GM21447 (cell line): ENCODE measurements around the gene HDAC9.
"Not testable (repeated sequence)": the region's sequence is repeated elsewhere in the genome, so short reads cannot be mapped to it uniquely, and the experiment has no call there.

Source experiments
- ATAC-seq: cut with Tn5 transposase; IDR thresholded peaks from one replicate; pipeline ENCODE4 v1.9.1; 2021; ENCODE audit not compliant: unreplicated experiment

Gene HDAC9

DNA sequence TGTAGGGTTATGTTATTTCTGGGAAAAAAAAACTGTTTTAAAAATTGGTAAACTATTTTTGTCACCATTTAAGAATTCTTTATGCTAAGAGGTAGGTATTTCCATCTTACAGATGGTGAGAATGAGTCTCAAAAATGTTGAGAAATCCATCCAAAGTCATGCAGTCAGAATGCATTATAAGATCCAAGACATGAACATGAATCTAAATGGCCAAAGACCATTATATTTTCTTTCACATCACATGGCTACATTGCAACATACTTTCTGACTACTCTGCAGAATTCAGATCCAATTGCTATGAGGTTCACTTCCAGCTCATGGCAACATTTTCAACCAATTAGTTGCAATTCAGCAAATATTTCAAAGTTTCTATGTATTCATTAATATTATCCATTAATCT, 440.7 kb downstream of the HDAC9 start:
- ATAC-seq: no peak

DNA sequence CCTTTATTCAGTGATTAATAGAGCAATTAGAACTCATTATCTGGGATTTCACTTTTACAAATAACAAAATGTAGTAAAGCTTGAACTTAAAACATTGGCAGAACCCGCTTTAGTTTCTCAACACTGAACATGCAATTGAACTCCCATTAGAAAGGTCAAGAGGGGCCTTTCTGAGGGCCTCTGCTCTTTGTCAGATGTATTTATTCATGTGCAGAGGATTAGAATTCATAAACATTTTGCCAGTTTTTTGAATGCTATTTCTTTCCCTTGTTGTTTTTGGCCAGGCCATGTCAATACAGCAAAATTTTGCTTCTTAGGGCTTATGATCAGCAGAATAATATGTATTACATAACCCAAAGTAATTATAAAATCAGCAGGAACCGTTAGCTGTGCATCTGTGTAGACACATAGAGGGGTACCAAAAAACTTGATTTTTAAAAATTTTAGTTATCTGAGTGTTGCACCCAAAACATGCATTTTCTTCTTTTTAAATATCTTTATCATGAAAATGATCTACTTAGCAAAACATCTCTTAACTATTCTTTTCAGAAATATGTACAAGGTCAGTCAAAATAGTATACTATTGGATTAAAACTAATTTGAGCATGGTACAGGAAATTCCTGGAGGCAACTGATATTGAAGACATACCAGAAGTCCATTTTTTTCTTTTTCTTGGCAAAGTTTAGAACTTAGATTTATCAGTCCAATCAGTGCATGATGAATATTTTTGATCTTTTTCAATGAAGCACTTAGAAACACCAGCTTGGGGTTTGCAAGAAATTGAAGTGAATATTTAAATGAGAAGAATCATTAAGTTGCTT, 444.4 kb downstream of the HDAC9 start:
- ATAC-seq: no peak

DNA sequence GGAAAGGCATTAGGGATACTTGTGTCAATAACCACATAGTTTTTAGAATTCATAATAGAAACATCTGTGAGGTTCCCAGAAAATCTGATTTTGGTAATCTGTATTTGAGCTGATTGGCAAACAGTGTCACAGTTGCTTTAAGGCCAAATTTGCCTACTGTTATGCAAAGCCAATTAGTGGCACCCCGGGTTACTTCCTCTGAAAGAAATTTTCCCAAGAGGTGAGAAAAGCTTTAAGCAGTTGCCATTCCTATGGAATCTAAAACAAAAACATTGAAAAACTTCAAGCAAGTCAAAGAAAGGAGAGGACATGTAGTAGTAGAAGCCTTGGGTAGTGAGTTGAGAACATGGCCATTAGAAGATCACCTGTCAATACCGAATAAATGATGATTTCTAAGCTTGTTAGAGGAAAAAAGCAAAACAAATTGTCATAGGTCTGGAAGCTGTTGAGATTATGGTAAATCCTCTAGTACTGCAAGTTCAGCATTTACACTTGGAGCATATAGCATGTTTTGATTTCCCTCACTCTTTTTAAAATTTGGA, 445.1 kb downstream of the HDAC9 start:
- no peak for ATAC-seq

DNA sequence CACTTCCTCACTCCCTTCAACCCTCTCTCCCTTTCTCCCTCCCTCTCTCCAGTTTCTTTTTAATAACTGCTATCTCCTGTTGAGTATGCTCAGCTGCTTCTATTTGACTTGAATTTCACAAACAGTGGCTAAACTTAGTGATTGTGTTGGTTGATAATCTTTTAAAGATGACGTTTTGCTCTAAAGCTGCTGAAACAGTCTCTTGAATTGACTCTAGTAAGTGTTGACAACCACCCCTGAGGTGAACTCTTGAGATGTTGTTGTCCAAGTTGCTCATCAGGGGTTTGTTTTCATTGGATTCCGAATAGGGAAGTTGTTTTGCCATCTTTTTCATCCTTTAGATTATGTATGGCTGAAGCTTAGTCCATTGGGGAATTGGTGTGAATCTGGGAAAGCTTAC, 445.7 kb downstream of the HDAC9 start:
- ATAC-seq: no peak

DNA sequence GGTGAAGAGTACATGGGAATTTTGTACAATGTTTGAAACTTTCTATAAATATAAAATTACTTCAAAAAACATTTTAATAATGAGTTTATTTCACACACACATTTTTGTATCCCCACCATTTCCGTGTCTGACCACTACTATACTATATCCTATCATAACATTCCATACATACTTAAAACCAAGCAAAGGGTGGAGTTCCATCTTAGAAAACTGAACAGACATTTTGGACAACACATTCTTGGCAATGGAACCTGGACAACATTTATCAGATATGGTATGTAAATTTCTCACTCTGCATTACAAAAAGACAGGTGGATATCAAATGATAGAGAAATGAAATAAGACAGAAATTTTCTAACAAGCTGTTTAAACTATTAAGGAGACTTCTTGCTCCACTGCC, 453.0 kb downstream of the HDAC9 start:
- no peak for ATAC-seq

DNA sequence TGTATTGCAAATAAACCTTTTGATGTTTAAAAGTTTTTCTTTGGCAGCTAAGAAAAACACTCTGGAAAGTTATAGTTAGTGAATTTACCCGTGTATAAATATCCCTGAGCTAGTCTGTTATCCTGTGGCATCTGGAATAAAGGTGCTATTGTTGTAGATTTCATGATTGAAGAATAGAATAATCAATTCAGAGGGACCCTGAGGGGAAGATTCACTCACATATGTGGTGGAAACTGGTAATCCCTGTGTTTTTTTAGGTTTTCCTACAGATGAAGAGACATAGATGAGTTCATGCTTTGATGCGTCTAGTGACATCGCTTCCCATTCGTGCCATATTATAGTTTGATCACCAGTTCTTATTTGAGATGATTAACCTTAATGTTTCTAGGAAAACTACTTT, 457.3 kb downstream of the HDAC9 start:
- no peak for ATAC-seq

DNA sequence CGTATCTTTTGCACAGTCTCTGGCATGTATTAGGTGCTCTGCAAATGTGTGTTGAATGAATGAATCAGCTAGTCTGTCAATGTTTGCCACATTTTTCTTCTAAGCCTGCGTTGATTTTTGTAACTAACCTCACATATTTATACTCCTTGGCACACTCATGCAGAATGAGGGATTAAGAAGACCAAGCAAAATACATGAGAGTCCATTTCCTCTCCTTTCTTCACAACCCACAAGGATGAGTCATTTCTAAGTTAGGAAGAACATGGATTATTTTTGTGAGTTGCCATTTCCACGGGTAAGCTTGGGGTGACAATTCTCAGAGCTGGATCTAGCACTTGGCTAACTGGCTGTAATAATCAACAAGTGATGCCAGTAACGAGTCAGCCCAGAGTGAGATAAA, 463.1 kb downstream of the HDAC9 start:
- no peak for ATAC-seq

DNA sequence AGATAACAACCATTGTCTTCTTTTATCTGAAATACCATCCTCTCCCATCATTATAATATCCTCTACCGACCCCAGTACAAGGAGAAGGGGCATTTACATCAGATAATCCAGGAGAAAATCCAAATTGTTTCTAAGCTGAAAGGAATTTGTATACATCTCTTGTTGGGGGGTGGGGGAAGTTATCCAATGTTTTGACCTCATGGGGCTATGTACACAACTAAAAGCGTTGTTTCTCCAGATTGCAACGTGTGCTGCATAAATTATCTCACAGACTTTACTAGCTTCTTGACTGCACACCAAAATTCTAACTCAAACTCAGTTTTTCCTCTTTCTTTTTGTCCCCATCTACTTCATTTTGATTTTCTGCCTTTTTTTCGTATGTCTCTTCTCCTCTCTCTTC, 465.2 kb downstream of the HDAC9 start:
- no peak for ATAC-seq

DNA sequence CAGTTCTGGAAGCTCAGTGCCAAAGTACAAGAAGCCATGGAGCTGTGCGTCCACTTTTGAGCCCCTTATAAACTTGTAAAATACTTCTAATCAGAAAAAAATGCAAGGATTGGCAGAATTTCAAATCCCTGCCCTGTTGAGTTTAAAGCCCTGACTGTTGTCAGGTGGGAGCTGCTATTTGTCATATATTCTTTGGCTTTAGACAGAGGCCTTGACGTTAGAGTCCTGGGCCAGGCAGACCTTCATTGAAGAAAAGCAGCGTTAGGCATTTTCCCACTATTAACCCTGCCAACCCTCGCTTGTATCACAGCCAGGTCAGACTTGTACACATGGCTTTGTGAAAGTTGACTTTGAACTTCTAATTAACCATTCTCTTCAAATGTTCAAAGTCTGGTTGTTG, 466.5 kb downstream of the HDAC9 start:
- no peak for ATAC-seq

DNA sequence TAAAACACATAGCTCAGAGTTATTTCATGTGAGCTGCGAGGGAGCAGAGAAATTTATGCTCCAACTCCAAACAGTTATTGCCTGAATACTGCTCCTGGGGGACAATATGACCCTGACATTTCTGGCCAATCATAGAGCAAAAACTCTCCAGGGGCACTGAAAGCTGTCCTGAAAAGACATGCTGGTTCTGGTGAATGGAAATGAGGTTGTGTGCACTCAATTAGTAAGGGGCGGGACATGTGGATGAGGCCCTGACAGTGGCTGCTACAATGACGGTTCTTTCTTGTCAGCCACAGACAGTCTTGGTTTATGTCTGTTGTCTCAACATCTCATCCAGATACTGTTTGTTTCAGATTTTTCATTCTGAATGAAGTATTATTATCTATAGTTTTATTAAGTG, 470.1 kb downstream of the HDAC9 start:
- ATAC-seq: no peak

DNA sequence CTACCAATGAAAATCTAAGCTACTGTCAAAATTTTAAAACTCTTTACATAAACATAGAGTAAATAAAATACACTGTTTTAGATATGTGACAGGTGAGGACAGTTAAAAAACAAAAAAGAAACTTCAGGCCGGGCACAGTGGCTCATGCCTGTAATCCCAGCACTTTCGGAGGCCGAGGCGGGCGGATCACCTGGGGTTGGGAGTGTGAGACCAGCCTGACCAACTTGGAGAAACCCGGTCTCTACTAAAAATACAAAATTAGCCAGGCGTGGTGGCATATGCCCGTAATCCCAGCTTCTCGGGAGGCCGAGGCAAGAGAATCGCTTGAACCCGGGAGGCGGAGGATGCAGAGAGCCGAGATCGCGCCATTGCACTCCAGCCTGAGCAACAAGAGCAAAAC, 472.2 kb downstream of the HDAC9 start:
- ATAC-seq: not testable (repeated sequence)

DNA sequence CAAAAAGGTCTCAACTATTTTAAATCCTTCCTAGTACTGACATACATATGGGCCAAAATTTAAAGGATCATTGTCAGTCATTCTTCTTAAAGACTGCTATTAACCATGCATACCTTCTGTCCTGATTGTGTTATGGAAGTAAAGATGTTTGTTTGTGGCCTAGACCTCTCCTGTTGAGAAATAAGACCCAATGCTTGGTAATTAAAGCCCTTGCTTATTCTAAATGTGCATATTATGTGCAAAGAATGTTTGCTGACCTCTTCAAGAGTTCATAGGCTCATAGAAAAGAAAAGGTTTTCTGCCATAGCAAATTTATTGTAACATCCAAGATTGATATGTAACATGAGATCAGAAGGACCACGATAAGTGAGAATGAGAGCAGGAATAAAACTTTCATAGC, 476.3 kb downstream of the HDAC9 start:
- ATAC-seq: no peak

DNA sequence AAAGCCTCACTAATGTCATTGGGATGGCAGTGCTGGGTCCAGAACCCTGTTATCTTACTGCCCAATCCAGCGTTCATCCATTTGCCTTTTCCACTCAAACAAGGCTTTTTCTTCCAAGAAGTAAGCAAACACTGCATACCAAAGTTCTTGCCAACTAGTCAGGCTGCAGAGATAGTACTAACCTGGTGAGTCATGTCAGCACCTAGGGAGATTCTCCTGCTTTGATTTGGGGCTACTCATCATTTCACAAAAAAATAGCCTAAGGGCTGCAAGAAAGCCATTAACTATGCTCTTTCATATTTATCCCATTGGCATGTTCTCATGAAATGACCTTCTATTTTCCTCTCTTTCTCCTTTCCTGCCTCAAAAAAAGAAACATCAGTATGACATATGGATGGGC, 479.3 kb downstream of the HDAC9 start:
- ATAC-seq: no peak

DNA sequence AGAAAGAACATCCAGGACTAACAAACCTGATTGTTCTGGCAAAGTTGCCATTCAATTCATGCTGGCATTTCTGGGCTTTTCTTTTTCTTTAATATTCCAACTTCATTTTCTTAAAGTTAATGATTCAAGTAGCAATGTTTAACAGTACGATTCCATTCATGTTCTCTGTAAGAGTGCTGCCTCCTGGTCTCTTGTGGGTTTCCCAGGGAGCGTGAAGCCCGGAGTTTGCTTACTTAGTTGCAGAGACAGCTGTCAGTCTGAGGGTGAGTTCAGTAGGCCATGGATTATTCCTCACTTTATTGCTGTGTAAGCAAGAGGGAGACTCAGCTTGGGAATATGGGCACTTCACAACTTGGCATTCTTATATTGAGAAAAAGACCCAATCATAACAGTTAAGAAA, 479.7 kb downstream of the HDAC9 start:
- no peak for ATAC-seq

DNA sequence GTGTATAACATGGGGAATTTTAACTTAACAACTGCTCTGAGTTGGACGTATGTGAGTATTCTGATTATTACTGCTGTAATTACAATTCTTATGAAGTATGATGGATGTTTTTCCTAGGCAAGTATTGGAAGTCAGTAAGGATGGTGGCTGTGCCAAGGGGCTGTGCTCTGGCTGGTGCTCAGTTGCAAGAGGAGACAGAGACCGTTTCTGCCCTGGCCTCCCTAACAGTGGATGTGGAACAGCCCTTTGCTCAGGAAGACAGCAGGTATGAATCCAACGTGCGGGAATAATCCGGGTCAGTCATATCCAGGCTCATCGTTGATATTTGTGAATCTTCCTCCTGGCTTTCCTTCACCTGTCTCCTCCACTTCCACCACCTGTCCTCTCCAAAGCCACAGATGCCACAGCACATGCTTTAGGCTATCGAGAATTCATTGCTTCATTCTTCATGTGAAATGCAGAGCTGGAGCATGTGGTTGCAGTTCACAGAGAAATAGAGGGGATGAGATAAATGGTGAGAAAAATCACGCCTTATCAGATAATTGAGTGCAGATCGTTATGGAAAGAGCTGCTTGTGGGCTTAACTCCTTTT, 480.2 kb downstream of the HDAC9 start:
- ATAC-seq: no peak

DNA sequence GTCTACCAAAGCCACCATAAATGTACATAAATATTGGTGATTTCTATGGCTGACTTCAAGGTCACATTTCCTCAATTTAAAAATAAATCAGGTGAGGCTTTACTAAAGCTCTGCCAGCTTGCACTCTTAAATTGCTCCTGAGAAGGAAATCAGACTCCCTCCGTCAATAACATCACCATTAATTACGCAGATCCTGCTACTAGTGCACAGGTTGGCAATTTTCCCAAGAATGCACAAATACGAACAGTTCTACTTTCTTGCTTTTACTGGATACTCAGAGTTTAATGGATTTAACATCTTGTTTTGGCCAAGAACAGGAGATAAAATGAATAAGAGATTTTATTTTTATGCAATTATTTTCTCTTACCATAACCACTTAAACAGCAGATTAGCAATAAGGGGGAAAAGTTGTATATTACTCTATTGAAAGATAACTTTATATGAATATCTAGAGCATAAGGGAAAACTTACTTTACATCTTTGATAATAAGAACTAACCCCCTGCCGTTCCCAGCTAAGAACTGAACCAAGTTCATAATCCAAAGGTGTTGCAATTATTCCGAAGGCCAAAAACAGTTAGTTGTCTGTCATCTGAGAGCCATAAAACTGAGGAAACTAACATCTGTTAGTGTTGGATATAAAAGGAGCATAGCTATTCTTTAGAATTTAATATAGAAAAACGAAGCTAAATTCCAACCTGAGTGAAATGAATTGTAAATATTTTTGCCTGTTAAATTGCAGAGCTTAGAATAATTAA, 481.3 kb downstream of the HDAC9 start:
- no peak for ATAC-seq

DNA sequence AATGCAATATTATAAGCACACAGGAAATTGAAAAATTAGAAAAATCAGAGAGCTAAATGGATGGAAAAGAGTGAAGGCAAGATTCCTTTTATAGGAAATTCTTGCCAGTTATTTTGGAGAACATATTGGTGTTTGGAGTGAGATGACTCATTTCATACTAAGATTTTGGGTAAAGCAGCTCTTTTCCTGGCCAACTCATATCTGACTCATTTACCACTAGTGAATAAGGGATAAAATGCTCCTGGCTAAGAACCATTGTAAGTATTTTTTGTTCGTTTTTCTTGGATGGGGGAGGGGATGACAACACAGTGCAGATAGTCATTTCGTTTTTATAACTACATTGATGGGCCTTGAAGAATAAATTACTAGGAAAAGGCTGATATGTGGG, 482.6 kb downstream of the HDAC9 start:
- ATAC-seq: no peak

DNA sequence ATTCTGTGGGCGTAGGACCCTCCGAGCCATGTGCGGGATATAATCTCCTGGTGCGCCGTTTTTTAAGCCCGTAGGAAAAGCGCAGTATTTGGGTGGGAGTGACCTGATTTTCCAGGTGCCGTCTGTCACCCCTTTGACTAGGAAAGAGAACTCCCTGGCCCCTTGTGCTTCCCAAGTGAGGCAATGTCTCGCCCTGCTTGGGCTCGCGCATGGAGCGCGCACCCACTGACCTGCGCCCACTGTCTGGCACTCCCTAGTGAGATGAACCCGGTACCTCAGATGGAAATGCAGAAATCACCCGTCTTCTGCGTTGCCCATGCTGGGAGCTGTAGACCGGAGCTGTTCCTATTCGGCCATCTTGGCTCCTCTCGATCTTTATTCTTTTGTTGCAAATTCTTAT, 495.2 kb downstream of the HDAC9 start:
- not testable (repeated sequence) for ATAC-seq

DNA sequence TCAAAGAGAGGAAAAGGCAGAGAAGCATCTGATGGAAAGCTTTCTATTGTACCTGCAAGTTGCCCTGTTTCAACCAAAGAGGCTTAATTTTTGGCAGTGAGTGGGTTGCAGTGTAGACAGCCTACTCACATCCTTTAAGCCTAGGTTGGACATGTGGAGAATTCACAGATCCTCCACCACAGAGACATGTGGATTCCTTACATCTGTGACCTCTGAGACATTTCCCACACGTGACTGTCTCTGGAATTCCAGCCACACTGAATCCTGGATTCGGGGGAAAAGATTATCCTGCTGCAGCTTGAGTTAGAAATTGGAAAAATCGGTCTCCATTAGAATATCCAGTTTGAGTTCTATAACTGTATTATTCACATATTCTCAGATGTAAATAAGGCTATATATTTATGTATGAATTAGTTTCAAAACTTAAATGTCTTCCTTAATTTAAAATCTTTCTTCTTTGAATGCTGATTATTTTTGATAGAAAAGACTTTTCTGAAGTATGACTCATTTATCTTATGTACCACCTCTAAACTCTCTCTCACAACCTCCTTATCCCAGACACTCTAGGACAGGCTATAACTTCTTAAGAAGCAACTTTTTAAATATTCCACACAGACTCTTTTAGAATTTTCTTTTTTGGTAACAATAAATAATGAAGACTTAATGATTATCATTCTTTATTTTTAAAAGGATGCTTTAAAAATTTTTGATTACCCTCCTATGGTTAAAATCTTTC, 498.6 kb downstream of the HDAC9 start:
- ATAC-seq: no peak

DNA sequence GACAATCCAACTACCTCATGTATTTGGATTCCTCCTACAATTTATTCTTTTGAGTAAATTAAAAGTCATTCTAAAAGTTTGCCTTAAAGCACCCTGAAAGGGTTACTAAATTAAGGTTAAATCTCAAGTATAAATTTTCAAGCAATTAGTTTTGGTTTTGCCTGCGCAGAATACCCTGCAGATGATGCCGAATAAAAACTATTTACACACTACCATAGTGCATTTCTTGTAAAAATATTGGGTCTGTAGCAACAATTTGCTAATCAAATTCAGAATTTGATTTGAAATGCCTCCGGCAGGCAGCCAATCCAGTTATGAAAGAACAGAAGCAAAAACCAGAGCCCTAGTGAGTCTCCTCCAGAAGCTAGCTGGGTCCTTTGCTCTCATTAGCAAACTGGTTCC, 499.7 kb downstream of the HDAC9 start:
- ATAC-seq: no peak

DNA sequence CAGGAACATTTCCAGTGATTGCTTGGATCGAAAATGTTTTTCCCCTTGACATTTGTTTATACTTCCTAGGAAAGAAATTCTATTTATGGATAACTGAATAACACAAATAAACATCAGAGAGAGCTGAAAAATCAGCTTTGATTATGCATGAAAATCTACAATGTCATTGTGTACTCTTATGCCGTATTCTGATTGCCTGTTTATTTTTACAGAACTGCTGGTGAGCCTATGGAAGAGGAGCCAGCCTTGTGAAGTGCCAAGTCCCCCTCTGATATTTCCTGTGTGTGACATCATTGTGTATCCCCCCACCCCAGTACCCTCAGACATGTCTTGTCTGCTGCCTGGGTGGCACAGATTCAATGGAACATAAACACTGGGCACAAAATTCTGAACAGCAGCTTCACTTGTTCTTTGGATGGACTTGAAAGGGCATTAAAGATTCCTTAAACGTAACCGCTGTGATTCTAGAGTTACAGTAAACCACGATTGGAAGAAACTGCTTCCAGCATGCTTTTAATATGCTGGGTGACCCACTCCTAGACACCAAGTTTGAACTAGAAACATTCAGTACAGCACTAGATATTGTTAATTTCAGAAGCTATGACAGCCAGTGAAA, 500.4 kb downstream of the HDAC9 start:
- no peak for ATAC-seq
